OCI-LY1 (cell line): Measurements from ENCODE around the gene MIOX.

Experiments
- H2AFZ ChIP-seq: fragments of 200-600 bp; sonication (generic), shearing (Covaris generic); 2 replicates; pipeline ENCODE4 v1.6.0; 2014; ENCODE audit warnings: antibody characterized with exemption, mild to moderate bottlenecking, low read length
- H3F3A ChIP-seq: fragments of 200-600 bp; sonication (generic), shearing (Covaris generic); 2 replicates; pipeline ENCODE4 v1.6.0; 2014; ENCODE audit warnings: mild to moderate bottlenecking, antibody characterized with exemption, low read length, moderate library complexity; ENCODE audit not compliant: insufficient read depth
- H3K27ac ChIP-seq: fragments of 200-600 bp; sonication (generic); 2 replicates; pipeline ENCODE4 v1.5.1; 2014; ENCODE audit warnings: low read length, mixed run types, mild to moderate bottlenecking, low read depth; ENCODE audit not compliant: poor library complexity, severe bottlenecking
- H3K27me3 ChIP-seq: fragments of 200-600 bp; sonication (generic); 2 replicates; pipeline ENCODE4 v1.6.0; 2014; ENCODE audit warnings: antibody characterized with exemption, mild to moderate bottlenecking, low read length, moderate library complexity; ENCODE audit not compliant: insufficient read depth
- H3K36me3 ChIP-seq: fragments of 200-600 bp; sonication (generic); 2 replicates; pipeline ENCODE4 v1.6.1; 2014; ENCODE audit warnings: mild to moderate bottlenecking, antibody characterized with exemption, low read length, moderate library complexity, mixed read lengths; ENCODE audit not compliant: insufficient read depth
- H3K4me1 ChIP-seq: fragments of 200-600 bp; sonication (generic); 2 replicates; pipeline ENCODE4 v1.5.1; 2014; ENCODE audit warnings: mild to moderate bottlenecking, low read length, moderate library complexity; ENCODE audit not compliant: insufficient read depth, severe bottlenecking
- H3K4me2 ChIP-seq: fragments of 200-600 bp; sonication (generic), shearing (Covaris generic); 2 replicates; pipeline ENCODE4 v1.6.1; 2014; ENCODE audit warnings: low read length
- H3K4me3 ChIP-seq: fragments of 200-600 bp; sonication (generic); 2 replicates; pipeline ENCODE4 v1.5.1; 2014; ENCODE audit warnings: low read length, low read depth, mild to moderate bottlenecking, mixed read lengths; ENCODE audit not compliant: poor library complexity, severe bottlenecking
- H3K79me2 ChIP-seq: fragments of 200-600 bp; shearing (Covaris generic); 2 replicates; pipeline ENCODE4 v1.6.1; 2016; ENCODE audit warnings: mixed run types, low read length, mixed read lengths; ENCODE audit not compliant: insufficient read depth
- H3K9ac ChIP-seq: fragments of 200-600 bp; sonication (generic), shearing (Covaris generic); 2 replicates; pipeline ENCODE4 v1.6.1; 2014; ENCODE audit warnings: mild to moderate bottlenecking, low read length, mixed read lengths
- H3K9me2 ChIP-seq: fragments of 200-600 bp; sonication (generic), shearing (Covaris generic); 2 replicates; pipeline ENCODE4 v1.6.1; 2014; ENCODE audit warnings: low read depth, mild to moderate bottlenecking, low read length, mixed read lengths
- H3K9me3 ChIP-seq: fragments of 200-600 bp; shearing (Covaris generic); 2 replicates; pipeline ENCODE4 v1.6.1; 2014; ENCODE audit warnings: low read length, mixed read lengths
- H4K20me1 ChIP-seq: fragments of 200-600 bp; sonication (generic), shearing (Covaris generic); 2 replicates; pipeline ENCODE4 v1.6.0; 2016; ENCODE audit warnings: mild to moderate bottlenecking, low read length; ENCODE audit not compliant: insufficient read depth
- CTCF ChIP-seq: fragments of 200-600 bp; sonication (generic), shearing (Covaris generic); IDR thresholded peaks from 2 replicates; pipeline ENCODE4 v1.5.1; 2017; ENCODE audit warnings: mild to moderate bottlenecking, antibody characterized with exemption, low read length, moderate library complexity, mixed read lengths
- EZH2 ChIP-seq: fragments of 200-600 bp; sonication (generic), shearing (Covaris generic); IDR thresholded peaks from 2 replicates; pipeline ENCODE4 v1.8.0; 2017; ENCODE audit warnings: borderline replicate concordance, mixed run types, mild to moderate bottlenecking, antibody characterized with exemption, low read length, moderate library complexity, mixed read lengths

Gene MIOX

GRCh38 chr22:50498322-50498890, 11.7 kb downstream of the MIOX start:
- H3K27me3 ChIP-seq, result no peaks in the 10 kb centered on the region
- H4K20me1 ChIP-seq, result no peaks in the 10 kb centered on the region
- H3K4me2 ChIP-seq, result peak overlapping the region; percentile 10; the same call in 1 of the 2 replicates

GRCh38 chr22:50500452-50500851, 13.8 kb downstream of the MIOX start:
- no peaks in the 10 kb centered on the region for H3K9me2 ChIP-seq
- H3K27me3 ChIP-seq, result no peaks in the 10 kb centered on the region
- TF ChIP-seq CTCF, result no peak
- no peak for TF ChIP-seq EZH2
- H3K9ac ChIP-seq, result no peak overlapping the region
- no peaks in the 10 kb centered on the region for H4K20me1 ChIP-seq
- no peaks in the 10 kb centered on the region for H3K9me3 ChIP-seq
- H2AFZ ChIP-seq, result no peak overlapping the region
- H3K4me1 ChIP-seq, result peaks cover 11% of the 10 kb centered on the region
- no peaks in the 10 kb centered on the region for H3F3A ChIP-seq
- no peak overlapping the region for H3K27ac ChIP-seq
- H3K4me3 ChIP-seq, result no peak overlapping the region
- peaks cover 14% of the 10 kb centered on the region for H3K36me3 ChIP-seq
- no peak overlapping the region for H3K4me2 ChIP-seq
- H3K79me2 ChIP-seq, result no peaks in the 10 kb centered on the region

More at GRCh38 chr22:50498322-50498890, 11.7 kb downstream of the MIOX start:
- Histone ChIP-seq H3K4me1 (peaks cover 11% of the 10 kb centered on the region), H3K36me3 (peaks cover 4% of the 10 kb centered on the region; the same call in 1 of the 2 replicates), H3K9ac (no peak overlapping the region), H3F3A (no peaks in the 10 kb centered on the region), H3K9me3 (no peaks in the 10 kb centered on the region), H3K79me2 (no peaks in the 10 kb centered on the region), H2AFZ (no peak overlapping the region), H3K4me3 (no peak overlapping the region), H3K9me2 (no peaks in the 10 kb centered on the region), H3K27ac (no peak overlapping the region)
- no peak for TF ChIP-seq EZH2
- peak; percentile 76 for TF ChIP-seq CTCF

GRCh38 chr22:50502096-50502495, 15.4 kb downstream of the MIOX start:
- H3K36me3 ChIP-seq, result peaks cover 15% of the 10 kb centered on the region
- H3K9me2 ChIP-seq, result no peaks in the 10 kb centered on the region
- peaks cover 21% of the 10 kb centered on the region for H3K4me1 ChIP-seq
- no peak overlapping the region for H3K4me3 ChIP-seq
- no peaks in the 10 kb centered on the region for H3K9me3 ChIP-seq
- H3K4me2 ChIP-seq, result no peak overlapping the region
- TF ChIP-seq CTCF (no peak), EZH2 (no peak)
- no peaks in the 10 kb centered on the region for H3F3A ChIP-seq
- H3K27me3 ChIP-seq, result no peaks in the 10 kb centered on the region
- H2AFZ ChIP-seq, result no peak overlapping the region
- no peaks in the 10 kb centered on the region for H3K79me2 ChIP-seq
- H4K20me1 ChIP-seq, result no peaks in the 10 kb centered on the region
- H3K27ac ChIP-seq, result no peak overlapping the region
- no peak overlapping the region for H3K9ac ChIP-seq
